H1 (cell line): ENCODE measurements around the gene MACROD2. TPM values are rescaled to one million over a fixed set of nuclear protein-coding genes. Genes with fewer than 3 reads are reported as not detected.
A peak's percentile ranks its signal among the peaks of the same experiment; 100 is the strongest.

Experiments used
- CTCF ChIA-PET: fragments of 300-600 bp; sonication (Branson Sonifier 250); formaldehyde crosslinking; loops from one replicate; lab custom pipeline; 2021; ENCODE audit not compliant: partially characterized antibody; lab: Charles Lee
- POLR2A ChIA-PET: fragments of 300-600 bp; sonication (Branson Sonifier 250); formaldehyde crosslinking; loops from one replicate; lab custom pipeline; 2021; ENCODE audit warnings: inconsistent platforms; ENCODE audit not compliant: partially characterized antibody; lab: Charles Lee
- DNase-seq, 2 experiments: peaks; one replicate each; pipeline versions ENCODE4 v3.0.0 to v3.0.0-alpha.2; 2010 to 2022; ENCODE audit warnings: low spot score in 2 of 2, low read depth in 1 of 2, mixed read lengths in 1 of 2
- FAIRE-seq: peaks from 2 replicates; lab custom pipeline; 2011; peaks lifted over from hg19 to GRCh38; lab: Jason Lieb, UNC
- H2AFZ ChIP-seq: 2 replicates; pipeline ENCODE4 v1.8.1; 2012; ENCODE audit warnings: low read length, inconsistent platforms
- H2AK5ac ChIP-seq: 2 replicates; pipeline ENCODE4 v1.6.1; 2013; ENCODE audit warnings: low read depth, low read length
- H2BK120ac ChIP-seq: replicated peaks from 2 replicates; pipeline ENCODE3; 2013; ENCODE audit warnings: low read depth, low read length, inconsistent platforms
- H2BK12ac ChIP-seq: 2 replicates; pipeline ENCODE4 v1.6.1; 2013; ENCODE audit warnings: low read depth, low read length
- H2BK15ac ChIP-seq: 2 replicates; pipeline ENCODE4 v1.6.1; 2013; ENCODE audit warnings: low read length
- H2BK20ac ChIP-seq: 2 replicates; pipeline ENCODE4 v1.6.1; 2013; ENCODE audit warnings: low read length
- H2BK5ac ChIP-seq: 2 replicates; pipeline ENCODE4 v1.6.1; 2013; ENCODE audit warnings: low read depth, low read length
- H3K14ac ChIP-seq: 2 replicates; pipeline ENCODE4 v1.6.1; 2013; ENCODE audit warnings: inconsistent platforms; ENCODE audit not compliant: insufficient read length
- H3K18ac ChIP-seq: 2 replicates; pipeline ENCODE4 v1.6.1; 2013; ENCODE audit warnings: low read length; ENCODE audit errors: extremely low read depth
- H3K23ac ChIP-seq: 2 replicates; pipeline ENCODE4 v1.6.1; 2013; ENCODE audit warnings: inconsistent platforms; ENCODE audit not compliant: insufficient read length
- H3K23me2 ChIP-seq: 2 replicates; pipeline ENCODE4 v1.6.1; 2013; ENCODE audit warnings: low read depth, low read length
- H3K27ac ChIP-seq: 2 replicates; pipeline ENCODE4 v1.6.1; 2011; ENCODE audit warnings: low read depth, low read length, inconsistent platforms
- H3K27me3 ChIP-seq, 4 experiments: replicated peaks in 1 of 4; 1 replicate in 1 of 4; 2 replicates in 3 of 4; pipeline versions ENCODE4 v1.6.1 to v1.8.1; 2011 to 2013; ENCODE audit warnings: low read length in 3 of 4, mild to moderate bottlenecking in 3 of 4, inconsistent platforms in 2 of 4, mixed read lengths in 2 of 4, moderate library complexity in 1 of 4; ENCODE audit not compliant: control insufficient read depth in 3 of 4, insufficient read depth in 3 of 4; ENCODE audit errors: extremely low read depth in 1 of 4
- H3K36me3 ChIP-seq, 4 experiments: 2 replicates each; pipeline versions ENCODE4 v1.6.1 to v1.8.1; 2011 to 2013; ENCODE audit warnings: mild to moderate bottlenecking in 4 of 4, low read length in 3 of 4, moderate library complexity in 2 of 4, control low read depth in 1 of 4, inconsistent platforms in 1 of 4; ENCODE audit not compliant: insufficient read depth in 4 of 4, control insufficient read depth in 2 of 4
- H3K4ac ChIP-seq: replicated peaks from 2 replicates; pipeline ENCODE3; 2013; ENCODE audit warnings: low read length, low read depth, mixed read lengths, inconsistent platforms; ENCODE audit not compliant: insufficient read length
- H3K4me1 ChIP-seq, 4 experiments: replicated peaks in 1 of 4; 1 replicate in 1 of 4; 2 replicates in 3 of 4; pipeline versions ENCODE4 v1.6.1 to v1.8.1; 2011 to 2013; ENCODE audit warnings: low read length in 3 of 4, inconsistent platforms in 2 of 4, mixed read lengths in 1 of 4; ENCODE audit not compliant: insufficient read depth in 4 of 4, control insufficient read depth in 3 of 4
- H3K4me2 ChIP-seq, 2 experiments: 2 replicates each; pipeline versions ENCODE4 v1.6.1 to v1.8.1; 2011 to 2013; ENCODE audit warnings: low read depth in 2 of 2, low read length in 2 of 2, control low read depth in 1 of 2, inconsistent platforms in 1 of 2, mild to moderate bottlenecking in 1 of 2; ENCODE audit not compliant: insufficient read depth in 1 of 2
- H3K4me3 ChIP-seq, 4 experiments: fragments of 200-600, 300-600 bp in 1 of 4; sonication (generic), shearing (Covaris generic), sonication (Bioruptor Twin) in 1 of 4; 2 replicates each; pipeline versions ENCODE4 v1.5.1 to v1.8.1; 2011 to 2016; ENCODE audit warnings: low read length in 4 of 4, low read depth in 3 of 4, control low read depth in 2 of 4, inconsistent platforms in 2 of 4, mild to moderate bottlenecking in 2 of 4, mixed read lengths in 1 of 4, moderate library complexity in 1 of 4; ENCODE audit not compliant: insufficient read depth in 2 of 4; ENCODE audit errors: extremely low read depth in 1 of 4
- H3K56ac ChIP-seq: replicated peaks from 2 replicates; pipeline ENCODE3; 2013; ENCODE audit warnings: low read depth, mild to moderate bottlenecking, mixed read lengths, low read length, inconsistent platforms; ENCODE audit not compliant: insufficient read length
- H3K79me1 ChIP-seq: 2 replicates; pipeline ENCODE4 v1.6.1; 2013; ENCODE audit warnings: low read depth, low read length, control low read depth
- H3K79me2 ChIP-seq, 2 experiments: 2 replicates each; pipeline versions ENCODE4 v1.6.1 to v1.8.1; 2012 to 2013; ENCODE audit warnings: low read length in 2 of 2, mild to moderate bottlenecking in 2 of 2, inconsistent platforms in 1 of 2; ENCODE audit not compliant: insufficient read depth in 2 of 2, control insufficient read depth in 1 of 2
- H3K9ac ChIP-seq, 4 experiments: replicated peaks in 1 of 4; 1 replicate in 1 of 4; 2 replicates in 3 of 4; pipeline versions ENCODE4 v1.6.1 to v1.8.1; 2011 to 2013; ENCODE audit warnings: low read depth in 3 of 4, low read length in 3 of 4, control low read depth in 2 of 4, mild to moderate bottlenecking in 2 of 4, moderate library complexity in 2 of 4, inconsistent platforms in 1 of 4; ENCODE audit errors: extremely low read depth in 1 of 4
- H3K9me3 ChIP-seq, 2 experiments: 2 replicates each; pipeline versions ENCODE4 v1.6.1 to v1.8.1; 2012 to 2013; ENCODE audit warnings: mild to moderate bottlenecking in 2 of 2, moderate library complexity in 2 of 2, control low read depth in 1 of 2, inconsistent platforms in 1 of 2, low read depth in 1 of 2, low read length in 1 of 2, mixed read lengths in 1 of 2; ENCODE audit not compliant: insufficient read depth in 2 of 2
- H4K20me1 ChIP-seq, 2 experiments: replicated peaks in 1 of 2; 2 replicates each; pipeline versions ENCODE3 to v1.8.1; 2011 to 2013; ENCODE audit warnings: inconsistent platforms in 2 of 2, low read length in 2 of 2, mild to moderate bottlenecking in 1 of 2; ENCODE audit not compliant: insufficient read depth in 2 of 2, control insufficient read depth in 1 of 2
- H4K5ac ChIP-seq: 2 replicates; pipeline ENCODE4 v1.6.1; 2013; ENCODE audit warnings: low read length, low read depth, mixed read lengths, inconsistent platforms; ENCODE audit not compliant: insufficient read length
- H4K8ac ChIP-seq: 2 replicates; pipeline ENCODE4 v1.8.0; 2013; ENCODE audit warnings: mild to moderate bottlenecking, moderate library complexity, low read length, inconsistent platforms; ENCODE audit not compliant: insufficient read depth; ENCODE audit errors: extremely low read depth
- H4K91ac ChIP-seq: replicated peaks from 2 replicates; pipeline ENCODE3; 2013; ENCODE audit warnings: low read length, mixed read lengths, inconsistent platforms; ENCODE audit not compliant: insufficient read length
- ASH2L ChIP-seq: fragments of 200-600, 300-600 bp; sonication (generic); IDR thresholded peaks from one replicate; pipeline ENCODE4 v1.7.1; 2017; ENCODE audit warnings: low read length
- ATF2 ChIP-seq: IDR thresholded peaks from 2 replicates; pipeline ENCODE4 v1.6.1; 2012; ENCODE audit warnings: low read length, inconsistent platforms
- CREB1 ChIP-seq: IDR thresholded peaks from 2 replicates; pipeline ENCODE4 v1.6.1; 2012; ENCODE audit warnings: inconsistent platforms
- CTBP2 ChIP-seq: IDR thresholded peaks from 2 replicates; pipeline ENCODE4 v1.7.0; 2011; ENCODE audit warnings: borderline replicate concordance, mild to moderate bottlenecking, moderate library complexity, mixed read lengths, low read length; ENCODE audit not compliant: insufficient read depth, insufficient read length
- GABPA ChIP-seq: IDR thresholded peaks from 2 replicates; pipeline ENCODE4 v1.6.1; 2011; ENCODE audit warnings: mild to moderate bottlenecking, low read length, moderate library complexity, borderline replicate concordance; ENCODE audit not compliant: insufficient read depth
- JUND ChIP-seq: IDR thresholded peaks from 2 replicates; pipeline ENCODE4 v1.6.1; 2011; ENCODE audit warnings: mild to moderate bottlenecking, improper control_type of control experiment, low read length
- MAFK ChIP-seq: IDR thresholded peaks from 2 replicates; pipeline ENCODE4 v1.6.1; 2012; ENCODE audit warnings: low read depth, mild to moderate bottlenecking, improper control_type of control experiment, low read length
- PHF8 ChIP-seq: fragments of 200-600 bp; sonication (generic); conservative IDR thresholded peaks from 2 replicates; pipeline ENCODE4 v1.7.1; 2012; ENCODE audit warnings: low read depth, mild to moderate bottlenecking, inconsistent platforms, low read length, moderate library complexity
- RBBP5 ChIP-seq: IDR thresholded peaks from 2 replicates; pipeline ENCODE4 v1.7.1; 2012; ENCODE audit warnings: low read depth, mild to moderate bottlenecking, inconsistent platforms, low read length, moderate library complexity, borderline replicate concordance
- SAP30 ChIP-seq: fragments of 300-600 bp; sonication (generic); IDR thresholded peaks from 2 replicates; pipeline ENCODE4 v1.7.1; 2012; ENCODE audit warnings: low read length, moderate library complexity, mild to moderate bottlenecking, inconsistent platforms; ENCODE audit not compliant: insufficient read depth, insufficient replicate concordance
- SP2 ChIP-seq: IDR thresholded peaks from 2 replicates; pipeline ENCODE4 v1.6.1; 2012; ENCODE audit warnings: mild to moderate bottlenecking, low read length, inconsistent platforms
- YY1 ChIP-seq: IDR thresholded peaks from 2 replicates; pipeline ENCODE4 v1.6.1; 2011; ENCODE audit warnings: low read depth, mild to moderate bottlenecking, low read length
- ZNF274 ChIP-seq: IDR thresholded peaks from 2 replicates; pipeline ENCODE4 v1.7.0; 2012; ENCODE audit warnings: low read length, borderline replicate concordance; ENCODE audit errors: extremely low read depth
- whole genome bisulfite sequencing, 2 experiments: shearing (Covaris generic) in 1 of 2; methylation state at CpG; one replicate each; pipeline versions ENCODE4 v1.1.6 to v1.1.7; 2013 to 2015; ENCODE audit warnings: low lambda C conversion rate in 2 of 2, mixed read lengths in 2 of 2, inconsistent platforms in 1 of 2, low coverage in 1 of 2, missing lambda C conversion rate in 1 of 2; ENCODE audit not compliant: insufficient replicate concordance in 2 of 2, insufficient coverage in 1 of 2, insufficient read length in 1 of 2; ENCODE audit errors: extremely low coverage in 1 of 2, missing lambda C conversion rate in 1 of 2; 5-methylcytosine and 5-hydroxymethylcytosine counted together
- polyA plus RNA-seq, 7 experiments: library from polyadenylated mRNA; depleted of rRNA in 3 of 7; stranded (reverse) in 5 of 7; unstranded in 2 of 7; fragments of >200 nt in 5 of 7; fragments of 200-250 nt in 2 of 7; gene quantifications; 1 replicate in 5 of 7; 2 replicates in 1 of 7; 4 replicates in 1 of 7; pipeline versions ENCODE4 v1.2.1 to v1.2.3, GENCODE V29; 2011 to 2013; ENCODE audit warnings: missing spikeins in 2 of 7, mixed read lengths in 2 of 7
- total RNA-seq: library from RNA; stranded (reverse); fragmentation: NEBNext Ultra II Directional; extraction: Animal tissue kit (Norgen Biotek cat#: 25700); gene quantifications from 2 replicates; pipeline ENCODE4 v1.2.1, GENCODE V29; 2021

The MACROD2 gene
- total and polyA plus RNA-seq, 2 of the 8 experiments (the other 6 are each of a cell fraction or from before 2014, with no cell fraction given): 0.70 to 3.9 TPM

GRCh38 chr20:16050366-16050765 is 2055.1 kb downstream of the MACROD2 start:
- DNase-seq (no peak), FAIRE-seq (no peak)
- no peaks in the 10 kb centered on the region for H3K79me2 ChIP-seq
- H4K20me1 ChIP-seq: no peaks in the 10 kb centered on the region
- H4K8ac ChIP-seq: no peak overlapping the region
- H2BK12ac ChIP-seq: no peak overlapping the region
- no peak overlapping the region for H2BK15ac ChIP-seq
- no peak overlapping the region for H4K91ac ChIP-seq
- H2AFZ ChIP-seq: peak overlapping the region; percentile 55; the same call in 1 of the 2 replicates
- H2AK5ac ChIP-seq: no peak overlapping the region
- no peak overlapping the region for H3K23ac ChIP-seq
- H3K23me2 ChIP-seq: no peaks in the 10 kb centered on the region
- H4K5ac ChIP-seq: no peak overlapping the region
- H3K9ac ChIP-seq: no peak overlapping the region
- POLR2A ChIA-PET: no interaction called here
- H3K36me3 ChIP-seq: no peaks in the 10 kb centered on the region
- H3K14ac ChIP-seq: no peak overlapping the region
- no peaks in the 10 kb centered on the region for H3K27me3 ChIP-seq
- H3K56ac ChIP-seq: no peak overlapping the region
- H3K79me1 ChIP-seq: no peaks in the 10 kb centered on the region
- H3K9me3 ChIP-seq: peaks cover 0 to under 1% of the 10 kb centered on the region in 2 experiments; a peak in 1 of 4 replicates
- H3K4me1 ChIP-seq: no peaks in the 10 kb centered on the region; a peak in 1 of 7 replicates
- no peak overlapping the region for H3K4ac ChIP-seq
- H3K4me2 ChIP-seq: no peak overlapping the region
- no peak overlapping the region for H3K18ac ChIP-seq
- no peak overlapping the region for H2BK5ac ChIP-seq
- CTCF ChIA-PET: interaction anchor here (0.6 to 1.0 kb wide), 3 partner anchors 9 to 38 kb away, joined by 3 to 4 read pairs (median 3); no protein-coding TSS in a partner anchor
- H2BK120ac ChIP-seq: no peak overlapping the region
- no peak overlapping the region for H3K27ac ChIP-seq
- H2BK20ac ChIP-seq: no peak overlapping the region
- 75% methylated on average over 1 of the region's 1 CpG; no CpG with 5 or more reads in 1 of the 2 experiments for WGBS, 2 experiments
- H3K4me3 ChIP-seq: no peak overlapping the region
- no peak for TF ChIP-seq RBBP5
- no peak for TF ChIP-seq GABPA
- no peak for TF ChIP-seq ZNF274
- no peak for TF ChIP-seq MAFK
- TF ChIP-seq ATF2: no peak
- no peak for TF ChIP-seq ASH2L
- TF ChIP-seq SAP30: no peak
- TF ChIP-seq PHF8: no peak
- no peak for TF ChIP-seq CTBP2
- no peak for TF ChIP-seq SP2
- no peak for TF ChIP-seq CREB1
- TF ChIP-seq JUND: no peak
- no peak for TF ChIP-seq YY1
